ENCODE data around the gene RNF41.
A peak's percentile ranks its signal among the peaks of the same experiment; 100 is the strongest.

Gene RNF41

DNA sequence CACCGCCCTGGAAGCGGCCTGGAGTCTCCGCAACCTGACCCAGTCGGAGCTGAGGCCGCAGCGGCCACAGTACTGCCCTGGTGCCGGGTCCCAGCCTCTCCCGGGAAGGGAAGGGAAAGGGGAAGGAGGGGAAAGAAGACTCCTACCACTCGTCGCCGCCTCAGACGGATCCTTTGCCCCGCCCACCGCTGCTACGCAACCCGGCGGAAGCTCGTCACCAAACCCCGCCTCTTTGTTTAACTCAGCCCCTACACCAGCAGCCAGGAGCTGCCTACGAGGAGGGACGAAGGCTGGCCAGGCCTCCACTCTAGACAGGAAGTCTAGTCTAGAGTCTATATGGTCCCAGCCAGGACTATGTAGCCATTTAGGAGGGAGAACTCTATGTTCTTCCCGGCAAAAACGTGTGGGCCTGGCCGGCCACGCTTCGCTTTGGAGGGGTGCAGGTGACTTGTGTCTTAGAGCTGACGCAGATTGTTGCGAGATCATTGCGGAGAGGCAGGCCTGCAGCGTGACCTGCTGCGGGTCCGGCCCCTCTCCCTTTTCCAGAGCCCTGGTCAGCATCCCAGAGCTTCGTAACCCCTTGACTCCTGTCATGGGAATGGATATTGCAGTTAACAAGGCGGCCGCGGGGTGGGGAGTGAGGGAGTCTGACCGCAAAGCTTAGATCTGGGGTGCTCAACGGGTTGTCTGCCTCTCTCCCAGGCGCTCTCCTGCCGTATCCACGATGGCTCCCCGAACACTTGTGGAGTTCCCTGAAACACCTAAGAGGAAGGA, at the start of gene RNF41:
Gene RNF41 (minus strand): TSS at position 166 of the 774 bp plus-strand sequence. CDS start 7,875 bp downstream, outside the sequence.
- TF ChIP-seq CREB1 (IDR thresholded peaks at IDR 0.05; ENCODE audit: low read depth) (peak; percentile 78; the same call in 1 of the 2 replicates), ZBTB7A (IDR thresholded peaks at IDR 0.05; ENCODE audit: low read depth) (no peak), YY1 (IDR thresholded peaks at IDR 0.05; ENCODE audit: low read depth) (peak; percentile 67; the same call in 1 of the 2 replicates), TEAD4 (IDR thresholded peaks at IDR 0.05) (no peak), NFIC (IDR thresholded peaks at IDR 0.05) (0 out of 2 replicates have a peak, but pooled peaks have one; percentile 9), CEBPB (IDR thresholded peaks at IDR 0.05) (peak; percentile 2; the same call in 1 of the 2 replicates), EGR1 (IDR thresholded peaks at IDR 0.05) (no peak), EP300 (IDR thresholded peaks at IDR 0.05; ENCODE audit: borderline replicate concordance) (0 out of 2 replicates have a peak, but pooled peaks have one; percentile 30), RAD21 (IDR thresholded peaks at IDR 0.05; ENCODE audit: low read depth) (no peak), FOXM1 (IDR thresholded peaks at IDR 0.05; ENCODE audit: borderline replicate concordance, low read depth) (no peak), TAF1 (IDR thresholded peaks at IDR 0.05; ENCODE audit: low read depth) (peak; percentile 79), TCF12 (IDR thresholded peaks at IDR 0.05; ENCODE audit: low read depth) (peak; percentile 11; the same call in 1 of the 2 replicates)
- TF ChIP-seq, protein P1, sequence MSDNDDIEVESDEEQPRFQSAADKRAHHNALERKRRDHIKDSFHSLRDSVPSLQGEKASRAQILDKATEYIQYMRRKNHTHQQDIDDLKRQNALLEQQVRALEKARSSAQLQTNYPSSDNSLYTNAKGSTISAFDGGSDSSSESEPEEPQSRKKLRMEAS (IDR thresholded peaks at IDR 0.05): peak; percentile 57
- TF ChIP-seq, protein P2, sequence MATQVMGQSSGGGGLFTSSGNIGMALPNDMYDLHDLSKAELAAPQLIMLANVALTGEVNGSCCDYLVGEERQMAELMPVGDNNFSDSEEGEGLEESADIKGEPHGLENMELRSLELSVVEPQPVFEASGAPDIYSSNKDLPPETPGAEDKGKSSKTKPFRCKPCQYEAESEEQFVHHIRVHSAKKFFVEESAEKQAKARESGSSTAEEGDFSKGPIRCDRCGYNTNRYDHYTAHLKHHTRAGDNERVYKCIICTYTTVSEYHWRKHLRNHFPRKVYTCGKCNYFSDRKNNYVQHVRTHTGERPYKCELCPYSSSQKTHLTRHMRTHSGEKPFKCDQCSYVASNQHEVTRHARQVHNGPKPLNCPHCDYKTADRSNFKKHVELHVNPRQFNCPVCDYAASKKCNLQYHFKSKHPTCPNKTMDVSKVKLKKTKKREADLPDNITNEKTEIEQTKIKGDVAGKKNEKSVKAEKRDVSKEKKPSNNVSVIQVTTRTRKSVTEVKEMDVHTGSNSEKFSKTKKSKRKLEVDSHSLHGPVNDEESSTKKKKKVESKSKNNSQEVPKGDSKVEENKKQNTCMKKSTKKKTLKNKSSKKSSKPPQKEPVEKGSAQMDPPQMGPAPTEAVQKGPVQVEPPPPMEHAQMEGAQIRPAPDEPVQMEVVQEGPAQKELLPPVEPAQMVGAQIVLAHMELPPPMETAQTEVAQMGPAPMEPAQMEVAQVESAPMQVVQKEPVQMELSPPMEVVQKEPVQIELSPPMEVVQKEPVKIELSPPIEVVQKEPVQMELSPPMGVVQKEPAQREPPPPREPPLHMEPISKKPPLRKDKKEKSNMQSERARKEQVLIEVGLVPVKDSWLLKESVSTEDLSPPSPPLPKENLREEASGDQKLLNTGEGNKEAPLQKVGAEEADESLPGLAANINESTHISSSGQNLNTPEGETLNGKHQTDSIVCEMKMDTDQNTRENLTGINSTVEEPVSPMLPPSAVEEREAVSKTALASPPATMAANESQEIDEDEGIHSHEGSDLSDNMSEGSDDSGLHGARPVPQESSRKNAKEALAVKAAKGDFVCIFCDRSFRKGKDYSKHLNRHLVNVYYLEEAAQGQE (IDR thresholded peaks at IDR 0.05; ENCODE audit: low read depth): no peak
- TF ChIP-seq, protein P3, sequence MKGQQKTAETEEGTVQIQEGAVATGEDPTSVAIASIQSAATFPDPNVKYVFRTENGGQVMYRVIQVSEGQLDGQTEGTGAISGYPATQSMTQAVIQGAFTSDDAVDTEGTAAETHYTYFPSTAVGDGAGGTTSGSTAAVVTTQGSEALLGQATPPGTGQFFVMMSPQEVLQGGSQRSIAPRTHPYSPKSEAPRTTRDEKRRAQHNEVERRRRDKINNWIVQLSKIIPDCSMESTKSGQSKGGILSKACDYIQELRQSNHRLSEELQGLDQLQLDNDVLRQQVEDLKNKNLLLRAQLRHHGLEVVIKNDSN (IDR thresholded peaks at IDR 0.05): no peak

DNA sequence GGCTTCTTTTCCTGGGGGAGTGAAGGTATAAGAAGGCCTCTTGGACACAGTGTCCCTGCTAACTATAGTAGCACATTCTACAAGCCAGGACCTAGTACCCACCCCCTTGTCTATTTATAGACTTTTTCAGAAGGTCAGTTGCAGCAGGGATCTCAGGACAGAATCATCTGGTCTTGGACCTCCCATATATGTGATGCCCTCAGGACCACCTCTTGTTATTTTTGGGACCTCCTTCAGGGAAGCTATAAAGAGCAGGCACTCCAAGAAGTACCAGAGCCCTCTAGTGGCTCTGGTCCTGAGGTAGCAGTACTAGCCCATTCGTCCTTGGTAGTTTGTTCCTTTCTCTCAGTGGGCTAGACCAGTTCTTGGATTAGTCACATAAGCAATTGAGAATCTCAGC, 49.3 kb upstream of the RNF41 start:
- TF ChIP-seq TCF12 (IDR thresholded peaks at IDR 0.05; ENCODE audit: low read depth) (no peak), TAF1 (IDR thresholded peaks at IDR 0.05; ENCODE audit: low read depth) (no peak), NFIC (IDR thresholded peaks at IDR 0.05) (no peak), CEBPB (IDR thresholded peaks at IDR 0.05) (no peak), RAD21 (IDR thresholded peaks at IDR 0.05; ENCODE audit: low read depth) (peak; percentile 23; the same call in 1 of the 2 replicates)
- TF ChIP-seq, protein P3 (IDR thresholded peaks at IDR 0.05): no peak

DNA sequence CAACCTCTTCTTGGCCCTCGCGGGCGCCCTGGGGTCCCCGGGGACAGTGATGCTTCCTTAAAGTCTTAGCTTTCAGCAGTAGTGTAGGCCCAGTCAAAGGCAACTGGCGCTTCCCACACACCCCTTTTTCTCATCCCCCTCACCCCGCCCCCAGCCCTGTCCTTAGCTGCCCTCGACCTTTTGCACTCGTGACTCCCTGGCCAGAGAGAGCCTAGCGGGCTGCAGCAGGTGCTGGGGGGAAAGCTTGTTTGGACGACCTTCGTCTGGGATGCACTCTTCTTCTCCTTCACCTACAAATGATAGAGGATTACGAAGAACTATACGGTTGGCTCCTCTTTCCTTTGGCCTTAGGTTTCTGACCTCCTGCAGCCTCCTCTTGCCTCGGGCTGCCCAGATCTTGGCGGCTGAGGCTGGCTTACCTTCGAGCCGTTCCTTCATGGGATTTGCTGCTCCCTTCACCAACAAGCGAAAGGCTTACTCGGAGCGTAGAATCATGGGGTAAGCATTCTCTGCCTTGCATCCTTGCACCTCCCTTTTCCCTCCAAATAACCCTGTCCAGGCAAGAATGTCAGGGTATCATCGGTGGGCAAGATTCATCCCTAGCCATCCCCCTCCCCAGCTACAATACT, 45.8 kb upstream of the RNF41 start:
- TF ChIP-seq CREB1 (IDR thresholded peaks at IDR 0.05; ENCODE audit: low read depth) (no peak), EP300 (IDR thresholded peaks at IDR 0.05; ENCODE audit: borderline replicate concordance) (no peak; the same call in 1 of the 2 replicates), NFIC (IDR thresholded peaks at IDR 0.05) (no peak), TEAD4 (IDR thresholded peaks at IDR 0.05) (no peak), YY1 (IDR thresholded peaks at IDR 0.05; ENCODE audit: low read depth) (no peak), TCF12 (IDR thresholded peaks at IDR 0.05; ENCODE audit: low read depth) (no peak), EGR1 (IDR thresholded peaks at IDR 0.05) (no peak), CEBPB (IDR thresholded peaks at IDR 0.05) (no peak), RAD21 (IDR thresholded peaks at IDR 0.05; ENCODE audit: low read depth) (no peak), FOXM1 (IDR thresholded peaks at IDR 0.05; ENCODE audit: borderline replicate concordance, low read depth) (no peak), TAF1 (IDR thresholded peaks at IDR 0.05; ENCODE audit: low read depth) (no peak), ZBTB7A (IDR thresholded peaks at IDR 0.05; ENCODE audit: low read depth) (no peak)
- TF ChIP-seq, protein P2 (IDR thresholded peaks at IDR 0.05; ENCODE audit: low read depth): no peak
- TF ChIP-seq, protein P1 (IDR thresholded peaks at IDR 0.05): no peak
- TF ChIP-seq, protein P3 (IDR thresholded peaks at IDR 0.05): no peak

DNA sequence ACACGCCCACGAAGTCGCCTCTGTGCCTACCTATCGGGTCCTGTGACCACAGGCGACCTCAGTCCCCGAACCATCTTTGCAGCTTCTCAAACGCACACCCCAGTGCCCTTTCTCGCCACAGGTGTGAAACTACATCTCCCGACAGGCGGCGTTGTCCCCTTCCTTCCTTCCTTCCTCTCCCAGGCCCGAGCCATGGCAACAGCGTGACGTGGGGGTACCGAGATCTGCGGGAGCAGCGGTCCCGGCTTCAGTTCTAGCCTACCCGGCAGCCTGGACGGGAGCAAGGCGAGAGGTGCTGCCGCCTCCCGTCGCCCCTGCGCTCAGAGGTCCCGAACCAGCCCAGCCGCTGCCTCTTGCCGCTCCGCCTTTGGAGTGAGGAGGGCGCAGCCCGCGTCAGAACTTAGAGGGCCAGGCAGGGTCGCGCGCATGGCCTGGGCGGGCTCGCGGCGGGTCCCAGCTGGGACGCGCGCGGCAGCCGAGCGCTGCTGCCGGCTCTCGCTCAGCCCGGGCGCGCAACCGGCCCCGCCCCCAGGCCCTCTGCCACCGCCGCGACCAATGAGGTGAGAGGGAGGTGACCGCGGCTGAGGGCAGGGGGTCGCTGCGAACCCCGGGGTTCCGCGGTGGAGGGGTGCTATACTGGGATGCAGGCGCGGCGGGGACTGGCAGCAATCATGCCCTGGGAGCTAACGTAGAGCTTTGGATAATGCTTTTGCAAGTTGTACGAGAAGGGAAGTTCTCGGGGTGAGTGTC, 45.1 kb upstream of the RNF41 start, which contains the start of gene COQ10A:
Gene COQ10A (plus strand): TSS at position 250 of the 750 bp plus-strand sequence. CDS start 177 bp downstream, at position 427.
- TF ChIP-seq TCF12 (IDR thresholded peaks at IDR 0.05; ENCODE audit: low read depth) (peak; percentile 49), RAD21 (IDR thresholded peaks at IDR 0.05; ENCODE audit: low read depth) (peak; percentile 35; the same call in 1 of the 2 replicates), EP300 (IDR thresholded peaks at IDR 0.05; ENCODE audit: borderline replicate concordance) (peak; percentile 8; the same call in 1 of the 2 replicates), YY1 (IDR thresholded peaks at IDR 0.05; ENCODE audit: low read depth) (0 out of 2 replicates have a peak, but pooled peaks have one; percentile 18), ZBTB7A (IDR thresholded peaks at IDR 0.05; ENCODE audit: low read depth) (peak; percentile 99), EGR1 (IDR thresholded peaks at IDR 0.05) (no peak), CEBPB (IDR thresholded peaks at IDR 0.05) (no peak), TAF1 (IDR thresholded peaks at IDR 0.05; ENCODE audit: low read depth) (peak; percentile 85), TEAD4 (IDR thresholded peaks at IDR 0.05) (no peak), NFIC (IDR thresholded peaks at IDR 0.05) (no peak; the same call in 1 of the 2 replicates), FOXM1 (IDR thresholded peaks at IDR 0.05; ENCODE audit: borderline replicate concordance, low read depth) (no peak), CREB1 (IDR thresholded peaks at IDR 0.05; ENCODE audit: low read depth) (peak; percentile 53)
- TF ChIP-seq, protein P2 (IDR thresholded peaks at IDR 0.05; ENCODE audit: low read depth): no peak
- TF ChIP-seq, protein P3 (IDR thresholded peaks at IDR 0.05): no peak; the same call in 1 of the 2 replicates
- TF ChIP-seq, protein P1 (IDR thresholded peaks at IDR 0.05): peak; percentile 84

All from Ishikawa (cell line).